GM11168 (cell line): ENCODE measurements around the gene APMAP.

ENCODE experiments used
- in situ Hi-C: fragments of 300-500 bp; cut with MboI; formaldehyde crosslinking; loops from one replicate; pipeline ENCODE4 v1.12.0; 2022; ENCODE audit warnings: low sequenced_read_pairs; ENCODE audit not compliant: unreplicated experiment

Gene APMAP

GRCh38 chr20:24918579-24919566 is 73.7 kb downstream of the APMAP start:
- in situ Hi-C loops, result loop anchor here (5.0 to 25.0 kb wide), 2 partner anchors 137 to 757 kb away; no protein-coding TSS in a partner anchor

- in situ Hi-C loops, result loop anchor here (5.0 to 25.0 kb wide), 2 partner anchors 136 to 756 kb away; no protein-coding TSS in a partner anchor
Measured at GRCh38 chr20:24917797-24918578, 74.6 kb downstream of the APMAP start.

- in situ Hi-C loops, result loop anchor here (5.0 to 25.0 kb wide), 2 partner anchors 135 to 755 kb away; no protein-coding TSS in a partner anchor
Measured at GRCh38 chr20:24917056-24917455, 75.5 kb downstream of the APMAP start.

- in situ Hi-C loops, result loop anchor here (5.0 to 25.0 kb wide), 2 partner anchors 134 to 754 kb away; no protein-coding TSS in a partner anchor
Measured at GRCh38 chr20:24916412-24916811, 76.1 kb downstream of the APMAP start.

DNA sequence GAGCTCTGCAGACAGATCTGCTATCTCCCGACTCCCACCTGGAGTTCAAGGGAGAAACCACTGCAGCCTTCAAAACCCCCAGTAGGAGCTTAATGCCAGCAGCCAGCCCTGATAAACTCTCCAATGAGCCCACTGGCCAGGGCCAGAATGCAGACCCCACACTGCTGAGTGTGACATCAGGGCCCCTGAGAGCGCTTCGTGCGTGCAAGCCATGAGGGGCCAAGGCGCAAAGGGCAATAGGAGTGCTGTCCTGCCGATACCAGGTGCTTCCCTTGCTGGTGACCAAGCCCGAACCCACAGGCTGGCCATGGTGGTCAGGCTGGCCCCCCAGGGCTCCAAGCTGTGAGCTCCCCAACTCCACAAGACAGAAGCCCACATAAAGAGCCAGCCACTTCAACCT is 76.7 kb downstream of the APMAP start:
- in situ Hi-C loops, result loop anchor here (5.0 to 25.0 kb wide), 2 partner anchors 134 to 754 kb away; no protein-coding TSS in a partner anchor

- in situ Hi-C loops, result loop anchor here (5.0 to 25.0 kb wide), 2 partner anchors 133 to 753 kb away; no protein-coding TSS in a partner anchor
Measured at GRCh38 chr20:24915440-24915839, 77.1 kb downstream of the APMAP start.

DNA sequence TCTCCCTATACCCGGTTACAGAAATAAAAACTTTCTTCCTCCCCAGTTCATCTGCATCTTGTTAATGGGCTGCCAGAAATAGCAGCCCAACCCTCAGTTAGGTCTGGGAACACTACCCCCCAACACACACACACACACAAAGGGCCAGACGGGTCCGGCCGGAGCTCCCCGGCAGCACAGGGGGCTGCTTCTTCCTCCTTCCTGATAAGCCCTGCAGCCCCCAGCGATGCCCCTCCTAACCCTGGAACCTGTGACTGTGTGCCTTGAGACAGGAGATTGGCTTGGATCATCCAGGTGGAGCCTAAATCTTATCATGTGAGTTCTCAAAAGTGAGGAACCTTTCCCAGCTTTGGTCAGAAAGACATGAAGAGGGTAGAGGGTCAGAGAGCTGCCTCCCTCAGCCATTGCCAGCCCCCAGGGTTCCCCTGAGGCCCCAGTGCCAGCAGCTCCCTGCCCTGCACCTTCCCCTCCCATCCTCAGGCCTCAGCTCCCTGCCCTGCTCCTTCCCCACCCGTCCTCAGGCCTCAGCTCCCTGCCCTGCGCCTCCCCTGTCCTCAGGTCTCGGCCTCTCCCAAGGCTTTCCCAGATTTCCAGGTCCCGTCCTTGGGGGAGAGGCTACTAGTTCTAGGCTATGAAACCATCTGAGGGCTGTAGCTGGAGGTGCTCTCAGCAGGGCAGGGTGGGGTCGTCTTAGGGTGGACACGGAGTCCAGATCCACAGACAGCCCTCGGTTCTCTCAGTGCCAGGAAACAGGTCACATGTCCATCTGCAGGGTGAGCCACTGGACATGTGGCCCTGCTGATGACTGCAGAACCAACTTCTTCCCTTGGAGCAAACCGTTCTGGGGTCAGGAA is 77.9 kb downstream of the APMAP start:
- in situ Hi-C loops, result loop anchor here (5.0 to 25.0 kb wide), 2 partner anchors 132 to 752 kb away; no protein-coding TSS in a partner anchor

DNA sequence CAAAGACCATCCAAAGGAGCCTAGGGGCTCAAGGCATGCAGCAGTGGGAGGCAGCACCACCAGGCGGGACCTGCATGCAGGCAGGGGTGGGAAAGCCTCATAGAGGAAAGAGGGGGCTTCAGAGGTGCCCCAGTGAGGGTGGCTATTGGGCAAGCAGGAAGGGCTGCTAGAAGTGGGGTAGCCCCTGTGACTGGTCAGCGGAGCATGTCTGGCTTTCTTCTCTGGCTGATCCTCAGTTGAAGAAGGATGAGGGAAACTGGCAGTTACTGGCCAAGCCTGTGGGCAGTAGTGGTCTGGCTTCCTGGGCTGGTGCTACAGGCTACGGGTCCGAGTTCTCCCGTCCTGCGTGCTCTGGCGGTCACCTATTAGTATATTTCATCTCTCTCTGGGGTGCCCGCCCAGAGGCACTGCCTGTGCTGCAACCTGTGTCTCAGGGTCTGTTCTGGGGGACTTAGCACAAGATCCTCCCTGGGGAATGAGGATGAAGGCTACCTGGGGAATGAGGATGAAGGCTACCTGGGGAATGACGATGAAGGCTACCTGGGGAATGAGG is 79.4 kb downstream of the APMAP start:
- in situ Hi-C loops, result loop anchor here (25.0 kb wide), 1 partner anchor 751 kb away; no protein-coding TSS in a partner anchor
